K562 (cell line): ENCODE data around the gene PTPRT. TPM values are rescaled to one million over a fixed set of nuclear protein-coding genes. Genes with fewer than 3 reads are reported as not detected.

Source experiments
- ATAC-seq: fragments of 200-7000 bp; cut with Tn5 transposase; 3 replicates; pipeline ENCODE4 v1.9.1; 2020; ENCODE audit warnings: moderate library complexity
- BruUV-seq: library from RNA; stranded (reverse); fragments of 400-500 nt; replicated peaks from 2 replicates; lab custom pipeline; 2021; lab: Mats Ljungman, UMichigan
- CTCF ChIA-PET: fragments of 300-600 bp; formaldehyde crosslinking; extraction: SDS; loops from one replicate; lab custom pipeline; 2021; ENCODE audit warnings: low intra/inter-chr PET ratio; lab: Yijun Ruan, JAX
- POLR2A ChIA-PET: fragments of 300-600, 350-650 bp; sonication (Branson Sonifier 250); formaldehyde crosslinking; extraction: SDS; loops from one replicate; lab custom pipeline; 2021; ENCODE audit warnings: antibody characterized with exemption, inconsistent platforms; lab: Yijun Ruan, JAX
- DNase-seq, 4 experiments: peaks; one replicate each; pipeline versions ENCODE4 v3.0.0 to v3.0.0-alpha.2; 2011 to 2018; ENCODE audit warnings: low spot score in 3 of 4, mixed read lengths in 3 of 4; ENCODE audit errors: extremely low read depth in 1 of 4
- FAIRE-seq: peaks from 2 replicates; lab custom pipeline; 2011; peaks lifted over from hg19 to GRCh38; lab: Jason Lieb, UNC
- H2AFZ ChIP-seq: 2 replicates; pipeline ENCODE4 v1.6.0; 2011; ENCODE audit warnings: low read depth, low read length, control low read depth, inconsistent platforms
- H3K27ac ChIP-seq: fragments of 200-600 bp; 3 replicates; pipeline ENCODE4 v1.8.0; 2011; ENCODE audit warnings: low read depth, mild to moderate bottlenecking, control low read depth, inconsistent platforms, low read length, moderate library complexity, mixed read lengths; ENCODE audit errors: extremely low read depth
- H3K27me3 ChIP-seq, 2 experiments: fragments of 300-600 bp in 1 of 2; 2 replicates in 1 of 2; 3 replicates in 1 of 2; pipeline versions ENCODE4 v1.6.0 to v1.8.0; 2011; ENCODE audit warnings: inconsistent platforms in 2 of 2, low read length in 2 of 2, mild to moderate bottlenecking in 1 of 2, mixed read lengths in 1 of 2, moderate library complexity in 1 of 2; ENCODE audit not compliant: control insufficient read depth in 2 of 2, insufficient read depth in 2 of 2
- H3K36me3 ChIP-seq: fragments of 300-600 bp; 3 replicates; pipeline ENCODE4 v1.8.0; 2011; ENCODE audit warnings: mild to moderate bottlenecking, low read length, inconsistent platforms; ENCODE audit not compliant: control insufficient read depth, insufficient read depth
- H3K4me1 ChIP-seq, 2 experiments: fragments of 200-600 bp in 1 of 2; replicated peaks in 1 of 2; 2 replicates in 1 of 2; 3 replicates in 1 of 2; pipeline versions ENCODE4 v1.5.1 to v1.8.0; 2011; ENCODE audit warnings: inconsistent platforms in 2 of 2, low read length in 2 of 2, mild to moderate bottlenecking in 1 of 2, mixed read lengths in 1 of 2, moderate library complexity in 1 of 2; ENCODE audit not compliant: control insufficient read depth in 2 of 2, insufficient read depth in 2 of 2
- H3K4me2 ChIP-seq: 2 replicates; pipeline ENCODE4 v1.6.1; 2011; ENCODE audit warnings: low read length, control low read depth, inconsistent platforms, mixed read lengths; ENCODE audit not compliant: insufficient read depth
- H3K4me3 ChIP-seq: fragments of 200-600 bp; sonication (generic), shearing (Covaris generic); 2 replicates; pipeline ENCODE4 v1.5.1; 2016; ENCODE audit warnings: control low read depth, inconsistent platforms
- H3K79me2 ChIP-seq: fragments of 200-600 bp; 3 replicates; pipeline ENCODE4 v1.8.0; 2011; ENCODE audit warnings: low read length, inconsistent platforms; ENCODE audit not compliant: control insufficient read depth, insufficient read depth
- H3K9ac ChIP-seq, 2 experiments: 2 replicates each; pipeline versions ENCODE4 v1.6.0 to v1.6.1; 2011; ENCODE audit warnings: low read depth in 2 of 2, low read length in 2 of 2, control low read depth in 1 of 2, inconsistent platforms in 1 of 2, mild to moderate bottlenecking in 1 of 2, mixed read lengths in 1 of 2; ENCODE audit not compliant: insufficient read depth in 1 of 2
- H3K9me1 ChIP-seq: one replicate; pipeline ENCODE4 v1.6.0; 2011; ENCODE audit warnings: inconsistent platforms, mild to moderate bottlenecking, low read length, moderate library complexity; ENCODE audit not compliant: control insufficient read depth, insufficient read depth
- H3K9me3 ChIP-seq: replicated peaks from 2 replicates; pipeline ENCODE4 v1.5.1; 2011; ENCODE audit warnings: low read depth, low read length, inconsistent platforms; ENCODE audit not compliant: control insufficient read depth, insufficient read depth
- H4K20me1 ChIP-seq: replicated peaks from 2 replicates; pipeline ENCODE4 v1.6.1; 2011; ENCODE audit warnings: low read length, inconsistent platforms, mixed read lengths; ENCODE audit not compliant: control insufficient read depth, insufficient read depth
- ASH1L ChIP-seq: fragments of 450-650 bp; IDR thresholded peaks from 2 replicates; pipeline ENCODE4 v1.6.1; 2018; ENCODE audit warnings: borderline replicate concordance, mild to moderate bottlenecking, low read depth; ENCODE audit not compliant: partially characterized antibody
- CGGBP1 ChIP-seq: fragments of 250-450 bp; sonication (Bioruptor Pico); IDR thresholded peaks from 2 replicates; pipeline ENCODE4 v1.9.0; 2021; ENCODE audit warnings: mild to moderate bottlenecking
- in situ Hi-C: fragments of 300-500 bp; cut with MboI; formaldehyde crosslinking; loops from 4 replicates; pipeline ENCODE4 v1.15.0; 2018; ENCODE audit warnings: inconsistent platforms, mixed read lengths
- intact Hi-C: fragments of 100-400 bp; cut with micrococcal nuclease; formaldehyde crosslinking; loops from 2 replicates; pipeline ENCODE4 v1.14.2; 2022
- polyA plus RNA-seq, 8 experiments: library from polyadenylated mRNA; depleted of rRNA in 4 of 8; stranded (reverse) in 5 of 8; unstranded in 3 of 8; fragments of >200 nt; fragmentation: Nextera tagmentation in 2 of 8; fragmentation: Illumina TruSeq in 1 of 8; extraction: Ambion mirVana in 2 of 8; extraction: Trizol in 1 of 8; gene quantifications; 2 replicates each; pipeline versions ENCODE4 v1.2.1 to v1.2.3, GENCODE V29; 2011 to 2014; ENCODE audit warnings: inconsistent platforms in 1 of 8, missing spikeins in 1 of 8
- total RNA-seq, 7 experiments: library from RNA; depleted of rRNA in 6 of 7; stranded (reverse); fragments of >200 nt in 6 of 7; fragmentation: Illumina TruSeq in 2 of 7; extraction: Trizol in 2 of 7; gene quantifications; 2 replicates each; pipeline versions ENCODE4 v1.2.1 to v1.2.3, GENCODE V29; 2011 to 2021; ENCODE audit warnings: low replicate concordance in 1 of 7
- TF ChIP-seq, protein P1 (sequence below): fragments of 250-450 bp; sonication (Bioruptor Pico); IDR thresholded peaks from 2 replicates; pipeline ENCODE4 v1.5.1; 2021; ENCODE audit warnings: mild to moderate bottlenecking
- TF ChIP-seq, protein P2 (sequence below): fragments of 450-650 bp; IDR thresholded peaks from 2 replicates; pipeline ENCODE4 v1.6.1; 2017; ENCODE audit warnings: antibody characterized with exemption, mild to moderate bottlenecking
- TF ChIP-seq, protein P3 (sequence below): fragments of 450-650 bp; IDR thresholded peaks from 2 replicates; pipeline ENCODE4 v1.6.1; 2017; ENCODE audit warnings: mild to moderate bottlenecking, moderate library complexity

Gene PTPRT
- total and polyA plus RNA-seq, 9 of the 15 experiments (the other 6 are each of a cell fraction or from before 2014, with no cell fraction given): not detected

- Histone ChIP-seq H3K4me2 (no peak overlapping the region), H3K27ac (no peak overlapping the region), H2AFZ (no peak overlapping the region), H3K4me1 (no peaks in the 10 kb centered on the region), H3K27me3 (no peaks in the 10 kb centered on the region), H3K9me1 (no peaks in the 10 kb centered on the region), H4K20me1 (no peaks in the 10 kb centered on the region), H3K4me3 (no peak overlapping the region), H3K9ac (no peak overlapping the region), H3K9me3 (no peaks in the 10 kb centered on the region), H3K36me3 (no peaks in the 10 kb centered on the region), H3K79me2 (no peaks in the 10 kb centered on the region)
- DNase-seq (no peak), FAIRE-seq (no peak), ATAC-seq (no peak)
- intact Hi-C loops (no loop called here), in situ Hi-C loops (no loop called here)
- no TSS peak for BruUV-seq
- CTCF ChIA-PET: no interaction called here
- TF ChIP-seq CGGBP1 (CRISPR knock-in tag) (no peak), ASH1L (no peak)
- TF ChIP-seq, protein P1, sequence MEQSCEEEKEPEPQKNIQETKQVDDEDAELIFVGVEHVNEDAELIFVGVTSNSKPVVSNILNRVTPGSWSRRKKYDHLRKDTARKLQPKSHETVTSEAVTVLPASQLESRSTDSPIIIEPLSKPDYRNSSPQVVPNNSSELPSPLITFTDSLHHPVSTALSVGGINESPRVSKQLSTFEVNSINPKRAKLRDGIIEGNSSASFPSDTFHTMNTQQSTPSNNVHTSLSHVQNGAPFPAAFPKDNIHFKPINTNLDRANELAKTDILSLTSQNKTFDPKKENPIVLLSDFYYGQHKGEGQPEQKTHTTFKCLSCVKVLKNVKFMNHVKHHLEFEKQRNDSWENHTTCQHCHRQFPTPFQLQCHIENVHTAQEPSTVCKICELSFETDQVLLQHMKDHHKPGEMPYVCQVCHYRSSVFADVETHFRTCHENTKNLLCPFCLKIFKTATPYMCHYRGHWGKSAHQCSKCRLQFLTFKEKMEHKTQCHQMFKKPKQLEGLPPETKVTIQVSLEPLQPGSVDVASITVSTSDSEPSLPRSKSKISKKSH (CRISPR knock-in tag): no peak
- TF ChIP-seq, protein P2, sequence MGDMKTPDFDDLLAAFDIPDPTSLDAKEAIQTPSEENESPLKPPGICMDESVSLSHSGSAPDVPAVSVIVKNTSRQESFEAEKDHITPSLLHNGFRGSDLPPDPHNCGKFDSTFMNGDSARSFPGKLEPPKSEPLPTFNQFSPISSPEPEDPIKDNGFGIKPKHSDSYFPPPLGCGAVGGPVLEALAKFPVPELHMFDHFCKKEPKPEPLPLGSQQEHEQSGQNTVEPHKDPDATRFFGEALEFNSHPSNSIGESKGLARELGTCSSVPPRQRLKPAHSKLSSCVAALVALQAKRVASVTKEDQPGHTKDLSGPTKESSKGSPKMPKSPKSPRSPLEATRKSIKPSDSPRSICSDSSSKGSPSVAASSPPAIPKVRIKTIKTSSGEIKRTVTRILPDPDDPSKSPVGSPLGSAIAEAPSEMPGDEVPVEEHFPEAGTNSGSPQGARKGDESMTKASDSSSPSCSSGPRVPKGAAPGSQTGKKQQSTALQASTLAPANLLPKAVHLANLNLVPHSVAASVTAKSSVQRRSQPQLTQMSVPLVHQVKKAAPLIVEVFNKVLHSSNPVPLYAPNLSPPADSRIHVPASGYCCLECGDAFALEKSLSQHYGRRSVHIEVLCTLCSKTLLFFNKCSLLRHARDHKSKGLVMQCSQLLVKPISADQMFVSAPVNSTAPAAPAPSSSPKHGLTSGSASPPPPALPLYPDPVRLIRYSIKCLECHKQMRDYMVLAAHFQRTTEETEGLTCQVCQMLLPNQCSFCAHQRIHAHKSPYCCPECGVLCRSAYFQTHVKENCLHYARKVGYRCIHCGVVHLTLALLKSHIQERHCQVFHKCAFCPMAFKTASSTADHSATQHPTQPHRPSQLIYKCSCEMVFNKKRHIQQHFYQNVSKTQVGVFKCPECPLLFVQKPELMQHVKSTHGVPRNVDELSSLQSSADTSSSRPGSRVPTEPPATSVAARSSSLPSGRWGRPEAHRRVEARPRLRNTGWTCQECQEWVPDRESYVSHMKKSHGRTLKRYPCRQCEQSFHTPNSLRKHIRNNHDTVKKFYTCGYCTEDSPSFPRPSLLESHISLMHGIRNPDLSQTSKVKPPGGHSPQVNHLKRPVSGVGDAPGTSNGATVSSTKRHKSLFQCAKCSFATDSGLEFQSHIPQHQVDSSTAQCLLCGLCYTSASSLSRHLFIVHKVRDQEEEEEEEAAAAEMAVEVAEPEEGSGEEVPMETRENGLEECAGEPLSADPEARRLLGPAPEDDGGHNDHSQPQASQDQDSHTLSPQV: no peak
- TF ChIP-seq, protein P3, sequence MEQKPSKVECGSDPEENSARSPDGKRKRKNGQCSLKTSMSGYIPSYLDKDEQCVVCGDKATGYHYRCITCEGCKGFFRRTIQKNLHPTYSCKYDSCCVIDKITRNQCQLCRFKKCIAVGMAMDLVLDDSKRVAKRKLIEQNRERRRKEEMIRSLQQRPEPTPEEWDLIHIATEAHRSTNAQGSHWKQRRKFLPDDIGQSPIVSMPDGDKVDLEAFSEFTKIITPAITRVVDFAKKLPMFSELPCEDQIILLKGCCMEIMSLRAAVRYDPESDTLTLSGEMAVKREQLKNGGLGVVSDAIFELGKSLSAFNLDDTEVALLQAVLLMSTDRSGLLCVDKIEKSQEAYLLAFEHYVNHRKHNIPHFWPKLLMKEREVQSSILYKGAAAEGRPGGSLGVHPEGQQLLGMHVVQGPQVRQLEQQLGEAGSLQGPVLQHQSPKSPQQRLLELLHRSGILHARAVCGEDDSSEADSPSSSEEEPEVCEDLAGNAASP: no peak
- POLR2A ChIA-PET: no interaction called here
Measured at GRCh38 chr20:42502591-42502990, 687.1 kb downstream of the PTPRT start.
